Neural cell (in vitro differentiated cells): ENCODE results near the gene MRNIP. TPM values are rescaled to one million over a fixed set of nuclear protein-coding genes. Genes with fewer than 3 reads are reported as not detected.

ENCODE experiments used
- H2AFZ ChIP-seq: fragments of 200-600, 300-800 bp; sonication (generic), shearing (Covaris generic); 2 replicates; pipeline ENCODE4 v1.6.0; 2014; ENCODE audit warnings: low read depth, mild to moderate bottlenecking, antibody characterized with exemption, low read length, moderate library complexity
- H3F3A ChIP-seq: fragments of 200-600 bp; shearing (Covaris generic); 2 replicates; pipeline ENCODE4 v1.6.1; 2016; ENCODE audit warnings: mild to moderate bottlenecking, moderate library complexity, mixed read lengths, antibody characterized with exemption, low read length; ENCODE audit not compliant: insufficient read depth, poor library complexity, severe bottlenecking
- H3K27ac ChIP-seq: fragments of 200-600, 300-800 bp; sonication (generic), shearing (Covaris generic); 2 replicates; pipeline ENCODE4 v1.5.1; 2014; ENCODE audit warnings: mild to moderate bottlenecking, low read length, moderate library complexity
- H3K27me3 ChIP-seq: fragments of 300-800, 200-600 bp; sonication (generic), shearing (Covaris generic); 2 replicates; pipeline ENCODE4 v1.6.0; 2014; ENCODE audit warnings: mild to moderate bottlenecking, low read depth, low read length, moderate library complexity; ENCODE audit not compliant: insufficient read depth
- H3K36me3 ChIP-seq: fragments of 300-800, 200-600 bp; sonication (generic), shearing (Covaris generic); 2 replicates; pipeline ENCODE4 v1.5.1; 2014; ENCODE audit warnings: mild to moderate bottlenecking, antibody characterized with exemption, low read length, moderate library complexity; ENCODE audit not compliant: insufficient read depth
- H3K4me2 ChIP-seq: fragments of 300-800, 200-600 bp; sonication (generic), shearing (Covaris generic); 2 replicates; pipeline ENCODE4 v1.6.0; 2014; ENCODE audit warnings: mild to moderate bottlenecking, low read length
- H3K4me3 ChIP-seq: fragments of 300-800, 200-600 bp; sonication (generic), shearing (Covaris generic); 2 replicates; pipeline ENCODE4 v1.5.1; 2014; ENCODE audit warnings: mild to moderate bottlenecking, low read length, moderate library complexity
- H3K79me2 ChIP-seq: fragments of 200-600 bp; shearing (Covaris generic); replicated peaks from 2 replicates; pipeline ENCODE4 v1.6.0; 2014; ENCODE audit warnings: mild to moderate bottlenecking, low read length, moderate library complexity; ENCODE audit not compliant: insufficient read depth
- H3K9ac ChIP-seq: fragments of 300-800, 200-600 bp; sonication (generic), shearing (Covaris generic); 2 replicates; pipeline ENCODE4 v1.6.1; 2016; ENCODE audit warnings: mild to moderate bottlenecking, low read length, mixed read lengths
- H3K9me2 ChIP-seq: fragments of 200-600 bp; shearing (Covaris generic); 2 replicates; pipeline ENCODE4 v1.6.1; 2016; ENCODE audit warnings: mild to moderate bottlenecking, low read length, mixed read lengths; ENCODE audit not compliant: insufficient read depth
- H3K9me3 ChIP-seq: fragments of 200-600, 300-800 bp; sonication (generic), shearing (Covaris generic); 2 replicates; pipeline ENCODE4 v1.6.1; 2016; ENCODE audit warnings: mild to moderate bottlenecking, mixed run types, low read length, moderate library complexity, mixed read lengths
- H4K20me1 ChIP-seq: fragments of 200-600 bp; shearing (Covaris generic); 2 replicates; pipeline ENCODE4 v1.6.1; 2016; ENCODE audit warnings: mild to moderate bottlenecking, mixed run types; ENCODE audit not compliant: insufficient read depth
- CTCF ChIP-seq: fragments of 450-650 bp; IDR thresholded peaks from 2 replicates; pipeline ENCODE4 v1.5.1; 2014; ENCODE audit warnings: antibody characterized with exemption, mild to moderate bottlenecking, moderate library complexity; ENCODE audit not compliant: poor library complexity, severe bottlenecking
- POLR2AphosphoS5 ChIP-seq: IDR thresholded peaks from 2 replicates; pipeline ENCODE4 v1.6.1; 2012
- RAD21 ChIP-seq: fragments of 450-650 bp; conservative IDR thresholded peaks from 2 replicates; pipeline ENCODE4 v1.6.1; 2014; ENCODE audit warnings: antibody characterized with exemption, mild to moderate bottlenecking, moderate library complexity
- REST ChIP-seq: IDR thresholded peaks from 2 replicates; pipeline ENCODE4 v1.6.1; 2012; ENCODE audit warnings: borderline replicate concordance
- SMC3 ChIP-seq: fragments of 450-650 bp; conservative IDR thresholded peaks from 2 replicates; pipeline ENCODE4 v1.6.1; 2014; ENCODE audit warnings: antibody characterized with exemption, mild to moderate bottlenecking, moderate library complexity; ENCODE audit not compliant: poor library complexity
- TAF1 ChIP-seq: IDR thresholded peaks from 2 replicates; pipeline ENCODE4 v1.6.1; 2012; ENCODE audit warnings: low read depth
- polyA plus RNA-seq: library from polyadenylated mRNA; depleted of rRNA; stranded (reverse); fragments of >200 nt; gene quantifications from 2 replicates; pipeline ENCODE4 v1.2.3, GENCODE V29; 2014

The MRNIP gene
- polyA plus RNA-seq, 1 donor from 2014 or later, result 121 TPM

- Histone ChIP-seq H3K9me3 (no peaks in the 10 kb centered on the region), H3K4me2 (peak overlapping the region; percentile 19), H3K79me2 (peaks cover 7% of the 10 kb centered on the region), H2AFZ (no peak overlapping the region), H3F3A (no peaks in the 10 kb centered on the region), H3K27ac (no peak overlapping the region), H3K4me3 (peak overlapping the region; percentile 94), H3K36me3 (no peaks in the 10 kb centered on the region), H3K9ac (peak overlapping the region; percentile 85), H4K20me1 (no peaks in the 10 kb centered on the region), H3K9me2 (no peaks in the 10 kb centered on the region), H3K27me3 (no peaks in the 10 kb centered on the region)
- TF ChIP-seq SMC3, result no peak
- TF ChIP-seq CTCF, result no peak
- TF ChIP-seq TAF1, result no peak
- TF ChIP-seq REST, result no peak
These were observed 53.5 kb downstream of the MRNIP start for GRCh38 chr5:179805070-179805528.

GRCh38 chr5:179804555-179804947 lies 54.1 kb downstream of the MRNIP start:
- no peaks in the 10 kb centered on the region for H3K27me3 ChIP-seq
- no peaks in the 10 kb centered on the region for H3K9me3 ChIP-seq
- no peak overlapping the region for H3K27ac ChIP-seq
- no peaks in the 10 kb centered on the region for H3K9me2 ChIP-seq
- no peak overlapping the region for H3K9ac ChIP-seq
- H3F3A ChIP-seq, result no peaks in the 10 kb centered on the region
- no peak overlapping the region for H3K4me2 ChIP-seq
- H3K4me3 ChIP-seq, result peak overlapping the region; percentile 94
- no peak overlapping the region for H2AFZ ChIP-seq
- peaks cover 7% of the 10 kb centered on the region for H3K79me2 ChIP-seq
- H3K36me3 ChIP-seq, result no peaks in the 10 kb centered on the region
- H4K20me1 ChIP-seq, result no peaks in the 10 kb centered on the region
- TF ChIP-seq CTCF (no peak), RAD21 (no peak), TAF1 (no peak), POLR2AphosphoS5 (no peak)
